ENCODE measurements around the gene DCC.

GRCh38 chr18:52610451-52611115, 270.6 kb downstream of the DCC start:
- no peak for TF ChIP-seq CTCF (conservative IDR thresholded peaks at IDR 0.05)
- no peak for TF ChIP-seq EZH2 (IDR thresholded peaks at IDR 0.05; ENCODE audit: low read depth)

Measured in PC-9 (cell line).